HEK293T (cell line): ENCODE measurements around the gene PLXDC1.
A peak's percentile ranks its signal among the peaks of the same experiment; 100 is the strongest.
"Not testable (repeated sequence)": the region's sequence is repeated elsewhere in the genome, so short reads cannot be mapped to it uniquely, and the experiment has no call there.

Experiments
- CTCF ChIA-PET: fragments of 350-600 bp; formaldehyde crosslinking; extraction: SDS; loops from one replicate; lab custom pipeline; 2021; ENCODE audit warnings: antibody characterized with exemption, inconsistent platforms; lab: Yijun Ruan, JAX
- POLR2A ChIA-PET: fragments of 350-600 bp; formaldehyde crosslinking; extraction: SDS; loops from one replicate; lab custom pipeline; 2020; ENCODE audit warnings: antibody characterized with exemption, inconsistent platforms; lab: Yijun Ruan, JAX
- DNase-seq: peaks from one replicate; pipeline ENCODE4 v3.0.0; 2012; ENCODE audit warnings: mixed read lengths; ENCODE audit errors: extremely low spot score
- ARNT ChIP-seq: fragments of 450-650 bp; IDR thresholded peaks from 2 replicates; pipeline ENCODE4 v1.6.1; 2017; ENCODE audit warnings: mild to moderate bottlenecking
- BHLHE40 ChIP-seq: fragments of 450-650 bp; IDR thresholded peaks from 2 replicates; pipeline ENCODE4 v1.6.1; 2016; ENCODE audit warnings: mild to moderate bottlenecking, moderate library complexity, borderline replicate concordance
- CTBP1 ChIP-seq: fragments of 450-650 bp; IDR thresholded peaks from 2 replicates; pipeline ENCODE4 v1.6.1; 2016; ENCODE audit warnings: borderline replicate concordance
- ELF4 ChIP-seq: fragments of 450-650 bp; IDR thresholded peaks from 2 replicates; pipeline ENCODE4 v1.6.1; 2017; ENCODE audit warnings: antibody characterized with exemption
- FOXA1 ChIP-seq: fragments of 450-650 bp; IDR thresholded peaks from 2 replicates; pipeline ENCODE4 v1.6.1; 2016; ENCODE audit warnings: mild to moderate bottlenecking
- FOXK2 ChIP-seq: fragments of 450-650 bp; IDR thresholded peaks from 2 replicates; pipeline ENCODE4 v1.6.1; 2016; ENCODE audit warnings: mild to moderate bottlenecking
- FOXM1 ChIP-seq: fragments of 450-650 bp; IDR thresholded peaks from 2 replicates; pipeline ENCODE4 v1.6.1; 2017; ENCODE audit warnings: mild to moderate bottlenecking, borderline replicate concordance
- HDGF ChIP-seq: fragments of 450-650 bp; IDR thresholded peaks from 2 replicates; pipeline ENCODE4 v1.6.1; 2017; ENCODE audit warnings: antibody characterized with exemption, borderline replicate concordance
- L3MBTL2 ChIP-seq: fragments of 450-650 bp; conservative IDR thresholded peaks from 2 replicates; pipeline ENCODE4 v1.6.1; 2016; ENCODE audit warnings: mild to moderate bottlenecking
- LEF1 ChIP-seq: fragments of 450-650 bp; IDR thresholded peaks from 2 replicates; pipeline ENCODE4 v1.6.1; 2017; ENCODE audit warnings: mild to moderate bottlenecking, borderline replicate concordance
- NFRKB ChIP-seq: fragments of 450-650 bp; IDR thresholded peaks from 2 replicates; pipeline ENCODE4 v1.6.1; 2016; ENCODE audit warnings: mild to moderate bottlenecking, moderate library complexity
- PKNOX1 ChIP-seq: fragments of 450-650 bp; IDR thresholded peaks from 2 replicates; pipeline ENCODE4 v1.6.1; 2016
- SP1 ChIP-seq: fragments of 450-650 bp; IDR thresholded peaks from 2 replicates; pipeline ENCODE4 v1.6.1; 2017
- SUZ12 ChIP-seq: fragments of 450-650 bp; IDR thresholded peaks from 2 replicates; pipeline ENCODE4 v1.6.1; 2016; ENCODE audit warnings: mild to moderate bottlenecking
- TARDBP ChIP-seq: fragments of 450-650 bp; IDR thresholded peaks from 2 replicates; pipeline ENCODE4 v1.6.1; 2016
- ZNF384 ChIP-seq: fragments of 450-650 bp; IDR thresholded peaks from 2 replicates; pipeline ENCODE4 v1.6.1; 2016

PLXDC1 gene

GRCh38 chr17:39036009-39036408, 115.4 kb downstream of the PLXDC1 start:
- TF ChIP-seq FOXK2: no peak
- no peak for DNase-seq
- ChIA-PET POLR2A (no interaction called here), CTCF (interaction anchor here (0.7 kb wide), 1 partner anchor 53 kb away, joined by 3 read pairs; no protein-coding TSS in a partner anchor)

- POLR2A ChIA-PET, DNase-seq: not testable (repeated sequence)
- CTCF ChIA-PET: interaction anchor here (0.7 kb wide), 1 partner anchor 53 kb away, joined by 3 read pairs; no protein-coding TSS in a partner anchor
Observed at GRCh38 chr17:39035578-39035977, 115.9 kb downstream of the PLXDC1 start.

GRCh38 chr17:39028690-39029089, 122.7 kb downstream of the PLXDC1 start:
- no peak for TF ChIP-seq ELF4
- TF ChIP-seq TARDBP: no peak
- no peak for TF ChIP-seq FOXA1
- TF ChIP-seq CTBP1: no peak
- no peak for TF ChIP-seq NFRKB
- no peak for TF ChIP-seq PKNOX1
- TF ChIP-seq L3MBTL2: no peak
- no peak for TF ChIP-seq BHLHE40
- POLR2A ChIA-PET: interaction anchor here (0.6 to 1.9 kb wide), 3 partner anchors 9 to 175 kb away, joined by 3 to 5 read pairs (median 3); partner anchors contain the start of gene RPL23
- no peak for DNase-seq
- CTCF ChIA-PET: interaction anchor here (1.9 to 2.1 kb wide), 3 partner anchors 10 to 46 kb away, joined by 5 to 7 read pairs (median 6); no protein-coding TSS in a partner anchor

GRCh38 chr17:39027455-39028035, 123.9 kb downstream of the PLXDC1 start:
- POLR2A ChIA-PET: no interaction called here
- CTCF ChIA-PET: interaction anchor here (2.0 kb wide), 1 partner anchor 44 kb away, joined by 6 read pairs; no protein-coding TSS in a partner anchor
- DNase-seq: no peak
- TF ChIP-seq NFRKB (no peak), ZNF384 (no peak), SP1 (no peak), FOXA1 (no peak), FOXK2 (no peak), FOXM1 (no peak), ELF4 (no peak), PKNOX1 (no peak), CTBP1 (no peak), SUZ12 (no peak), LEF1 (no peak), BHLHE40 (no peak), ARNT (no peak), L3MBTL2 (no peak), TARDBP (no peak), HDGF (no peak)

GRCh38 chr17:39026980-39027451, 124.4 kb downstream of the PLXDC1 start:
- DNase-seq: peak; percentile 30
- ChIA-PET POLR2A (no interaction called here), CTCF (no interaction called here)
- TF ChIP-seq NFRKB (no peak), PKNOX1 (no peak), ELF4 (no peak), SUZ12 (no peak), ZNF384 (no peak), L3MBTL2 (no peak), SP1 (no peak), HDGF (no peak), BHLHE40 (no peak), LEF1 (no peak), FOXM1 (no peak), CTBP1 (no peak), TARDBP (no peak)

GRCh38 chr17:39026346-39026745, 125.1 kb downstream of the PLXDC1 start:
- DNase-seq, POLR2A ChIA-PET, CTCF ChIA-PET: not testable (repeated sequence)

- TF ChIP-seq LEF1 (no peak), HDGF (no peak), FOXA1 (no peak), FOXM1 (no peak), SP1 (no peak), SUZ12 (no peak), ELF4 (no peak), PKNOX1 (no peak), L3MBTL2 (no peak), BHLHE40 (no peak), ARNT (no peak)
- POLR2A ChIA-PET: no interaction called here
- DNase-seq: no peak
- CTCF ChIA-PET: no interaction called here
Observed at GRCh38 chr17:39022924-39023323, 128.5 kb downstream of the PLXDC1 start.

GRCh38 chr17:39020037-39020436, 131.4 kb downstream of the PLXDC1 start:
- DNase-seq, CTCF ChIA-PET: not testable (repeated sequence)
- POLR2A ChIA-PET: interaction anchor here (1.6 kb wide), 1 partner anchor 9 kb away, joined by 3 read pairs; no protein-coding TSS in a partner anchor
